Measurements from ENCODE around the gene FGF11.

Gene FGF11

GRCh38 chr17:7439462-7440112, at the start of gene FGF11:
TSS of gene FGF11 (plus strand) at chr17:7439512. CDS start at chr17:7439621, 109 bp downstream.
- no peak for DNase-seq

GRCh38 chr17:7389924-7390910, 49.1 kb upstream of the FGF11 start:
- no peak for DNase-seq

GRCh38 chr17:7391307-7391706, 48.0 kb upstream of the FGF11 start:
- no peak for DNase-seq

GRCh38 chr17:7392696-7393612, 46.4 kb upstream of the FGF11 start:
- no peak for DNase-seq

GRCh38 chr17:7393613-7394451, 45.5 kb upstream of the FGF11 start:
- DNase-seq = peak; percentile 53

GRCh38 chr17:7394452-7395191, 44.7 kb upstream of the FGF11 start, which contains the start of gene PLSCR3:
TSS of gene PLSCR3 (minus strand) at chr17:7394525. CDS start at chr17:7394110, 415 bp downstream.
- DNase-seq = peak; percentile 86

GRCh38 chr17:7396147-7396546, 43.2 kb upstream of the FGF11 start:
- DNase-seq = no peak

- no peak for DNase-seq
Measured at GRCh38 chr17:7398612-7399011, 40.7 kb upstream of the FGF11 start.

GRCh38 chr17:7403043-7403726, 36.1 kb upstream of the FGF11 start:
- DNase-seq = no peak

GRCh38 chr17:7403727-7403976, 35.7 kb upstream of the FGF11 start:
- no peak for DNase-seq

- DNase-seq = peak; percentile 97
Measured at GRCh38 chr17:7403977-7404736, 35.2 kb upstream of the FGF11 start, which contains the start of gene TMEM256. TSS of gene TMEM256 (minus strand) at chr17:7404097. CDS start at chr17:7404084, 13 bp downstream.

GRCh38 chr17:7404737-7405349, 34.5 kb upstream of the FGF11 start:
- no peak for DNase-seq

GRCh38 chr17:7405350-7406234, 33.7 kb upstream of the FGF11 start:
- DNase-seq = no peak

- no peak for DNase-seq
Measured at GRCh38 chr17:7406235-7406825, 33.0 kb upstream of the FGF11 start.

- no peak for DNase-seq
Measured at GRCh38 chr17:7407082-7407481, 32.2 kb upstream of the FGF11 start.

GRCh38 chr17:7407485-7408251, 31.6 kb upstream of the FGF11 start, which contains the start of gene NLGN2:
TSS of gene NLGN2 (plus strand) at chr17:7407845. CDS start at chr17:7408256, 411 bp downstream.
- no peak for DNase-seq

GRCh38 chr17:7408252-7408727, 31.0 kb upstream of the FGF11 start:
- no peak for DNase-seq
